ENCODE results near the gene SMIM30.

DNA sequence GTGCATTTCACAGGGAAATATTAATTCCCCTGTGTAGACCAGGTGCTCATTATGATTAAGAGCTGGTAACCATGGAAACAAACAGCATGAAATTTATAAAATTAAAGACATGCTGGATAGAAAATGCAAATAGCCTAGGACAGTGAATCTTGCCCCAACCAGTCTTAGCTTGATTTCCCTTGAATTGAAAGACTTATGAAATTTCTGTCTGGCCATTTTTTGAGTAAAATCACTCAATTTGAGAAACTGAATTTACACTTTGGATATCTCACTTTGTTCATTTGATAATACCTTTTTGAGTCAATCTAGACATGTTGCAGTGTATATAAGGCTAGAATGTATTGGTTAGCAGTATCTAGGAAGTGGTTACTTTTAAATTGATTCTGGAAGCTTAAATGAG is 4.4 kb upstream of the SMIM30 start:
- TF ChIP-seq SIN3A (IDR thresholded peaks at IDR 0.05; ENCODE audit: borderline replicate concordance, insufficient read depth, low read depth, low read length) (no peak), POLR2AphosphoS5 (IDR thresholded peaks at IDR 0.05; ENCODE audit: low read depth, low read length) (no peak)
- TF ChIP-seq, protein P1, sequence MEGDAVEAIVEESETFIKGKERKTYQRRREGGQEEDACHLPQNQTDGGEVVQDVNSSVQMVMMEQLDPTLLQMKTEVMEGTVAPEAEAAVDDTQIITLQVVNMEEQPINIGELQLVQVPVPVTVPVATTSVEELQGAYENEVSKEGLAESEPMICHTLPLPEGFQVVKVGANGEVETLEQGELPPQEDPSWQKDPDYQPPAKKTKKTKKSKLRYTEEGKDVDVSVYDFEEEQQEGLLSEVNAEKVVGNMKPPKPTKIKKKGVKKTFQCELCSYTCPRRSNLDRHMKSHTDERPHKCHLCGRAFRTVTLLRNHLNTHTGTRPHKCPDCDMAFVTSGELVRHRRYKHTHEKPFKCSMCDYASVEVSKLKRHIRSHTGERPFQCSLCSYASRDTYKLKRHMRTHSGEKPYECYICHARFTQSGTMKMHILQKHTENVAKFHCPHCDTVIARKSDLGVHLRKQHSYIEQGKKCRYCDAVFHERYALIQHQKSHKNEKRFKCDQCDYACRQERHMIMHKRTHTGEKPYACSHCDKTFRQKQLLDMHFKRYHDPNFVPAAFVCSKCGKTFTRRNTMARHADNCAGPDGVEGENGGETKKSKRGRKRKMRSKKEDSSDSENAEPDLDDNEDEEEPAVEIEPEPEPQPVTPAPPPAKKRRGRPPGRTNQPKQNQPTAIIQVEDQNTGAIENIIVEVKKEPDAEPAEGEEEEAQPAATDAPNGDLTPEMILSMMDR (IDR thresholded peaks at IDR 0.05), result no peak
